Measurements from ENCODE around the gene IDUA.
"Not testable (repeated sequence)": the region's sequence is repeated elsewhere in the genome, so short reads cannot be mapped to it uniquely, and the experiment has no call there.

IDUA gene

GRCh38 chr4:987624-988513, 1.0 kb downstream of the IDUA start:
- no peak for DNase-seq

- DNase-seq, result no peak
Measured at GRCh38 chr4:988726-989721, 2.2 kb downstream of the IDUA start.

DNA sequence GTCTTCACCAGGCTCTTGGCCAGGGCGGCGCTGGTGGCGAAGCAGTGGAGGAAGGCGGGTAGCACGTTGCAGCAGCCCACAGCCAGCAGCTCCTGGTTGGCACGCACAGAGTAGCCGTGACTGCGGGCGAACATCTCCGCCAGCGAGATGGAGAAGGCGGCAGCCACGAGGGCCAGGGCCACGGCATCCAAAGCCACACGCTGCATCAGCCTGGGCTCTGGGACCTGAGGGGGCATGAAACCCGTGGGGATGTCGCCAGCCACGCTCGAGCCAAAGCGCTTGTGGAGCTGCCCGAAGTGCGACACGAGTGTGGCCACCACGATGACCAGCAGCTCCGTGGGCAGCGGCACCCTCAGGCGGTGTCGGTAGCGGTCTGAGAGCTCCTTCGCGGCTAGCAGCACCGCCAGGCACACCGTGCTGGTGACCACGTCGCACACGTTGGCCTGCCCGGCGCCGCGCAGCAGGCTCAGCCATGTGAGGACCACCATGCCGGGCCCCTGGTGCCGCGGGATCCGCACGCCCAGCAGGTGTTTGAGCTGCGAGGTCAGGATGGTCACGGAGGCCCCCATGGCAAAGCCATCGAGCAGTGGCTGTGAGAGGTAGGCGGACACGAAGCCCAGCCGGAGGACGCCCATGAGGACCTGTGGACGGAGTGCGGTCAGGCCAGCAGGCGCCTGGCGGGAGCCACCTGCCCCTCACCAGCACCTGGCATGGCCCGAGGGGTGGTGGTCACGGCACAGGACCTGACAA, 3.1 kb downstream of the IDUA start:
- no peak for DNase-seq

GRCh38 chr4:990746-991367, 4.0 kb downstream of the IDUA start:
- no peak for DNase-seq

DNA sequence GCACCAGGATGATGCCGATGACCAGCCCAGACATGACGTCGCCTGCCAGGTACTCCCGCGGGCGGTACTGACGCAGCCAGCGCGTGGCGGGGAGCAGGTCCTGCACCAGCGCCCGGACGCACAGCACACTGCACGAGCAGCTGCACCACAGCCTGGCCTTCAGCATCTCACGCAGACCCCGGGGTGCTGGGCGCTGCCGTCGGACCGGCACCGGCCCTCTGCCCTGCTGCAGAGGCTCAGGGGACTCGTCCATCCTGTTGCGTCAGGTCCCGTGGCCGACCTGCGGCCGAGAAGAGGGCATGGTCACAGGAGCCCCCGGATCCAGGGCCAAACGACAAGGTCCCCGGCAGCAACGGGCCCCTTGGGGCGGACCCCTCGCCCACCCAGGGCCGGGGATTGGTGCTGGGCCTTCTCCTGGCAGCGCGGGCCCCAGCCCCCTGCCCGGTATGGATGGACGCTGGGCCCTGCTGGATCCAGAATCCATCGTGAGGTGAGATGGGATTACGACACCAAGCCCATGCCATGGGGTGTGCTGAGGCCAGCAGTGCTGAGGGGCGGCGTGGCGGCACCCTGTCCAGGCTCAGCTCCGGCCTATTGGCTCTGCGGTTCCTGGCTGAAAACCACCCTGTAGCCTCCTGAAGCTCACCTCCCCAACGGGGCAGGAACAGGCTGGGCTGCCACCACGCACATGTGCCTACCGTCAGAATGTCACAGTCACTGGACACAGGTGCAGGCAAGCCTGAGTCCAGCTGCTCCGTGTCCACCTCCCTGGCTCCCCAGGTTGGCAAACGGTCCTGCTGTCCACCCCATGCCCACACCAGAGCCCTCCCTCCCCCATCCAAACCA, 4.8 kb downstream of the IDUA start:
- DNase-seq, result no peak

- DNase-seq, result no peak
Measured at GRCh38 chr4:992297-993110, 5.7 kb downstream of the IDUA start.

DNA sequence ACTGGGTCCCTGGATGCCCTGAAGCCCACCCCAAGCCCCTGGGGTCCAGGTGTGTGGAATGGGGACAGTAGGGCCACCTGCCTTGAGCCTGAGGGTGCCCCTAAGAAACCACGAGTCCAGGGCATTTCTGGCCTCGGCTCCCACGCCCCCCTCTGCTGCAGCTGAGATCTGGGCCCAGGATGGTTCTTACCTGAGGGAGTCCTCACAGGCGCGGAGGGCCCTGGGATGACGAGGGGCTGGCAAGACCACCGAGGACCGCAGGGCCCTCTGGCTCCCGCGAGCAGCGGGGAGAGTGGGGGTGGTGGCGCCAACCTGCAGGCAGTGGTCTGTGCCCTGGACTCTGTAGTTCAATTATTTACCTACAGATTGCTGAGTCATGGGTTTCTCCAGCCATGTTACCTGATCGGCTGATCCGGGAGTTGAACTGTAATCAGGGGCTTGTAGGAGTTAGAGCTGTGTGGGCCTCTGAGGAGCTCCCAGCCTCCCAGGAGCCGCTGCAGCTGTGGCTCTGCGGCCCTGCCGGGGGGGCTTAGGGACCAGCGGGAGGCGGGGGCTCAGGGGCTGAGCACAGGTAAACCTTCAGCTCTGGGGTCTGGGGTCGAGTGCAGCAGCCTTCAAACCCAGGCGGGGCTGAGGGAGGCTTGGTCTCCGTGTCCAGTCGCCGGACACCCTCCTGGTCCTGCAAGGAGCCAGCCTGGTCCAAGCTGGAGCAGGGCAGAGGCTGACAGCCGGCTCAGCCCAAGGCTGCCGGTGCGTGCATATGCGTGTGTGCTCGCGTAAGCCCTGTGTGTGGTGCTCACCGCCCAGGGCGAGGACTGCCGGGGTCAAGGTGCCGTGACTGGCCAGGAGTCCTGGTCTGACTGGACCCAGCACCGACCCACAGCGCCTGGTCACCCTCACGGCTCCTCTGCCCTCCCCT, 6.5 kb downstream of the IDUA start, which contains the start of gene SLC26A1:
Gene SLC26A1 (minus strand): TSS at position 294 of the 919 bp plus-strand sequence. CDS start 1,701 bp downstream, outside the sequence.
- DNase-seq, result no peak

- no peak for DNase-seq
Measured at GRCh38 chr4:995311-996026, 8.6 kb downstream of the IDUA start.

DNA sequence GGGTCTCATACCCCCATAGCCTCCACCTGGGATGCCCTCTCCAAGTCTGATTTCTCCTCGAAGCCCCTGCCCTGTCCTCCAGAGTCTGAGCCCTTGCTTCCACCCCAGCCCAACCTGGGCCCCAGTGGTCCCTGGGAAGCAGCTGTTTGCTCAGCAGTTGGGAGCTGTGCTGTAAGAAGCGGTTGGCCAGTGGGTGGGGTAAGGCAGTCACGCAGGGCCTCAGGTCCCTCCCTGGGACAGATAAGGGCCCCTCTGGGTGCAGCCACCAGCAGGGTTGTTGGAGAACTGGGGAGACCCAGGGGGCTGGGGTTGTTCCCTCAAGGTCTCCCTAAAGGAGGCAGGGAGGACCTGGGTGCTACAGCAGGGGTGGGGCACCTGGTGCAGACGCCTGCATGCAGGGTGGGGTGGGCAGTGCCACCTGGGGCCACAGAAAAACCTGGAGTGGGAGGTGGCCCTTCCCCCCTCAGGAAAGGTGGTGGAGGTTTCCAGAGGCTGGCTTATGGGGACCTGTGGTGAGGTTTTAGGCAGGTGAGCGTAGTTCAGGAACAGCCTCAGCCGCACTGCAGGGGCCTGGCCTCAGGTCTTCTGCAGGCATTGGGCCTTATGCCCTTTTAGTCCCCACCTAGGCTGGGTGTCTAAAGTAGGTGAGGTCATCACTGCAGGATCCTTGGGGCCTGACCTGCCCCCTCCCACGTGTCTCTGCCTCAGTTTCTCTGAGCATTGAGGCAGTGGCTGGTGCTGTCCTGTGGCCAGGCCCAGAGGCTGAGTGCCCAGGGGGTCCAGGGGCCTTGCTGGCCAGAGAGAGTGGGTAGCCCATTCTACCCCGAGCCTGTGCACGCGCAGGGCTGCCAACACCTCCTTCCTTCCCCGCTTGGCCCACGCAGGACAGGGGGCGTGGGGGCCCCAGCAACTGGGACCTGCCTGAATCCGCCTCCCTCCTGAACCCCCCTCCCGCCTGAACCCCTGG, 9.5 kb downstream of the IDUA start:
- DNase-seq, result no peak

- DNase-seq, result no peak
Measured at GRCh38 chr4:996997-997374, 10.1 kb downstream of the IDUA start.

DNA sequence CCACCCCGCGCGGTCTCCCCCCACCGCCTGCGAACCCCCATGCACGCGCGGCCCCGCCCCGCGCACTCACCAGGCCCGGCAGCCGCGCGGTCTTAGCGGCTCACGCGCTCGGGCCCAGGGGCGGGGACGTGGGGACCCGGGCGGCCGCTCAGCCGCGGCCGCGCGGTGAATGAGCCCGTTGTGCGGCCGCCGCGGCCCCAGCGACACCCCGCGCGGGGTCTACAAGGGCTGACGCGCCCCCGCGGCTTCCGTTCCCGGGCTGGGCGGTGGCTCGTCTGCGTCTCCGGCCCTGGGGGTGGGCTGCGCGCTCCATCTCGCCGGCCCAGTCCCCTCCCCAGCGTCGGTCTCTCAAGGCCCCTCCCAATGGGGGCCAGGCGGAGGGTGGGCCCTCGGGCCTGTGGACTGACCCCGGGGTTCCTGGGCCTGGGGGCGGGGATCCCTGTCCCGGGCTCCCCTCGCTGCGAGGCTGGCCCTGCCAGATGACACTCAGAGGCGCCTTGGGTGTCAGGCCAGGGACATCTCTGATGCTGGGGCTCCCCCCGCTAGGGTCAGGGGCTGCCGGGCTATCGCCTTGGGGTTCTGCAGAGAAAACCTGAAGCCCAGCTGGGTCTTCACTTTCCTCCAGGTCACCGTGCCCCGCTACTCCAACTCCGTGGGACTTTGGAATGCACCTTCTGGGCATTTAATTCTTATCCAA, 10.7 kb downstream of the IDUA start:
- DNase-seq, result no peak

- no peak for DNase-seq
Measured at GRCh38 chr4:998096-998691, 11.3 kb downstream of the IDUA start.

- DNase-seq, result not testable (repeated sequence)
Measured at GRCh38 chr4:999240-999863, 12.5 kb downstream of the IDUA start.

DNA sequence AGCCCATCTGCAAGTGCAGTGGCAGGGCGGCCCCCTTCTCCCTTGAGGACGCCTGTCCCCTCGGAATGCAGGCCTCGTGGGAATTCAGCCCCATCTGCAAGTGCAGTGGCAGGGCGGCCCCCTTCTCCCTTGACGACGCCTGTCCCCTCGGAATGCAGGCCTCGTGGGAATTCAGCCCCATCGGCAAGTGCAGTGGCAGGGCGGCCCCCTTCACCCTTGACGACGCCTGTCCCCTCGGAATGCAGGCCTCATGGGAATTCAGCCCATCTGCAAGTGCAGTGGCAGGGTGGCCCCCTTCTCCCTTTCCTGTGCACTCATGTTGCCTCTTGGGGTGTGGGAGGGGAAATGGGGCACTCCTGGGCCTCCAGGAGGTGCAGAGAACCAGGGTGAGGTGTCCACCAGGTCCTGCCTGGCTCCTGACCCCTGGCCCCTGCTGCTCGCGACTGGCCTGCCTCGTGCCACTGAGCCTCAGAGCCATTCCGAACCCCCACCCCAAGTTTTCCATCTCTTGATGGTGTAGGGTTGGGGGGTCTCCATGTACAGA, 13.1 kb downstream of the IDUA start:
- DNase-seq, result no peak

DNA sequence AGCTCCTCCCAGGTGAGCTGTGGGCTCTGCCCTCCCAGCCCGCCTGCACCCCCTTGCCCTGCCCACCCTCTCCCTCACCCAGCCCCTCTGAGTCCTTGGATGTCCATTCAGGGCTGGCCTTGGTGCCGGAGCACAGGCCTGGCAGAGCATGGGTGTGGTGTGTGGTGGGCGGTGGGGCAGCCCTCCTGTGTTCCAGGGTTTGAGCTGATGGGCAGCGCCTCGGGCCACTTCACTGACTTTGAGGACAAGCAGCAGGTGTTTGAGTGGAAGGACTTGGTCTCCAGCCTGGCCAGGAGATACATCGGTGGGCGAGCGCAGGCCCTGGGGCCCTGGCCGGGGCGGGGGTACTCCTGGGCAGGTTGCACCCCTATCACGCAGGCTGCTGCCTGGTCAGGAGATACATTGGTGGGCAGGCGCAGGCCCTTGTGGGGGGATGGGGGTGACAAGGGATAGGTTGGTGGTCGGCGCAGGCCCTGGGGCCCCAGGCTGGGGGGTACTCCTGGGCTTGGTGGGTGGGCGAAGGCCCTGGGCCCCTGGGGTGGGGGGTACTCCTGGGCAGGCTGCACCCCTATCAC, 13.9 kb downstream of the IDUA start:
- DNase-seq, result no peak
